Suprapubic skin (tissue), 4 donors: ENCODE results near the gene GARS1. TPM values are rescaled to one million over a fixed set of nuclear protein-coding genes. Genes with fewer than 3 reads are reported as not detected.

ENCODE experiments used
- DNase-seq, 2 donors: peaks; one replicate each; pipeline ENCODE4 v3.0.0-alpha.2; 2019; ENCODE audit warnings: low spot score in 2 of 2
- H3K27ac ChIP-seq: fragments of 200-600 bp; sonication (generic); one replicate; pipeline ENCODE4 v1.5.1; 2019
- H3K27me3 ChIP-seq: fragments of 200-600 bp; sonication (generic); one replicate; pipeline ENCODE4 v1.5.1; 2019
- H3K36me3 ChIP-seq: fragments of 200-600 bp; sonication (generic); one replicate; pipeline ENCODE4 v1.5.1; 2019
- H3K4me1 ChIP-seq: fragments of 200-600 bp; sonication (generic); one replicate; pipeline ENCODE4 v1.5.1; 2019
- H3K4me3 ChIP-seq: fragments of 200-600 bp; sonication (generic); one replicate; pipeline ENCODE4 v1.5.1; 2019; ENCODE audit warnings: mild to moderate bottlenecking
- H3K9me3 ChIP-seq: fragments of 200-600 bp; sonication (generic); one replicate; pipeline ENCODE4 v1.5.1; 2019
- EP300 ChIP-seq: sonication (generic); formaldehyde crosslinking; IDR thresholded peaks from one replicate; pipeline ENCODE4 v1.6.1; 2017; ENCODE audit warnings: antibody characterized with exemption
- POLR2A ChIP-seq, 2 donors: fragments of 450-650 bp; IDR thresholded peaks; one replicate each; pipeline ENCODE4 v1.6.1; 2017; ENCODE audit warnings: antibody characterized with exemption in 2 of 2, mild to moderate bottlenecking in 2 of 2, moderate library complexity in 2 of 2
- POLR2AphosphoS5 ChIP-seq, 3 donors: sonication (generic); formaldehyde crosslinking; IDR thresholded peaks; one replicate each; pipeline ENCODE4 v1.6.1; 2017; ENCODE audit warnings: antibody characterized with exemption in 3 of 3
- WGBS: methylation state at CpG from one replicate; pipeline ENCODE4 v1.1.5; 2018; 5-methylcytosine and 5-hydroxymethylcytosine counted together
- total RNA-seq, 4 donors: library from RNA; depleted of rRNA; stranded (reverse); fragments of >200 nt; gene quantifications; one replicate each; pipeline ENCODE4 v1.1.0, GENCODE V29; 2016
- TF ChIP-seq, protein P1 (sequence below), 2 donors: fragments of 200-600 bp in 1 of 2; fragments of 450-650 bp in 1 of 2; sonication (generic) in 1 of 2; IDR thresholded peaks; one replicate each; pipeline ENCODE4 v1.5.1; 2016 to 2019; ENCODE audit warnings: antibody characterized with exemption in 2 of 2, mild to moderate bottlenecking in 1 of 2, moderate library complexity in 1 of 2

GARS1 gene
- total RNA-seq, 4 donors from 2014 or later, result 72.5 to 116 (median 97.6) TPM

DNA sequence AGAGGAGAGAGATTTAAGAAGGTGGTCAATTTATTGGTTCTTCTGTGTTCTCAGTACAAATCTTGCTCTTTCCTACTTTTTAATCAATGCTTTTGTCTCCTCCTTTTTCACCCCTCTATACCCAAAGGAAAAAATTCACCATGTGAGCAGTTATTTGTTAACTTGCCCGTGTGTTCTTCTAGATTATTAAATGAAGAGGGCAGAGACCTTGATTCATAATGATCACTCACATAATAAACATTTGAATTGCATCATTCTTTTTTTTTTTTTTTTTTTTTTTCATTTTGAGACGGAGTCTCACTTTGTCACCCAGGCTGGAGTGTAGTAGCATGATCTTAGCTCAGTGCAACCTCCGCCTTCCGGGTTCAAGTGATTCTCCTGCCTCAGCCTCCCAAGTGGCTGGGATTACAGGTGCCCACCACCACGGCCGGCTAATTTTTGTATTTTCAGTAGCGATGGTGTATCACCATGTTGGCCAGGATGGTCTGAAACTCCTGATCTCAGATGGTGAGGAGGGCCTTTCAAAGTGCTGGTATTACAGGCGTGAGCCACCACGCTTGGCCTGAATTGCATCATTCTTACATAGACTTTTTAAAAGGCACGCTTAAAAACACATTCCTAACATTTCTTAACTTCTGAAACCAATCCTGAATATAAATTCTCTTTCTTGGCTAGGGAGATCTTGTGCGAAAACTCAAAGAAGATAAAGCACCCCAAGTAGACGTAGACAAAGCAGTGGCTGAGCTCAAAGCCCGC lies 3.6 kb downstream of the GARS1 start:
- no peaks in the 10 kb centered on the region for H3K27me3 ChIP-seq

DNA sequence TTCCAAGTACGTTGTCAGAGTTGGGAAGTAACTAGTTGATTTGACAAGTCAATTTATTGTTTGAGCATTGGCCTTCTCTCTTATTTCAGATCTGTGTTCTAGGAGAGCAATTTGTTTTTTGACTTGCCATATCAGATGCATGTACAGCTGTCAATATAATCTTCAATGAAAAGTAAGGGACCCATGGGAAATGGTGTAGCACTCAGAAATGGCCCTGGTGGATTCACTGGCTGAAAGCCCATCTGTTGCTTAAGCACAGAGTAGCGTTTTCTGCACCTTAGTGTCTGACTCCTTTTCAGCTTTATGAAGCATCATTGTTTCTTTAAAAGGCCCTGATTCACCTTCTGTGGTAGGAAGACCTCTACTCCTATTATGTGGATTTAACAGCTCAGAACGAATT lies 10.2 kb downstream of the GARS1 start:
- Histone ChIP-seq H3K27me3 (no peaks in the 10 kb centered on the region), H3K4me1 (no peaks in the 10 kb centered on the region), H3K27ac (no peak overlapping the region), H3K4me3 (no peak overlapping the region), H3K9me3 (no peaks in the 10 kb centered on the region), H3K36me3 (peaks cover 93% of the 10 kb centered on the region)
- no peak for DNase-seq
- TF ChIP-seq, protein P1, sequence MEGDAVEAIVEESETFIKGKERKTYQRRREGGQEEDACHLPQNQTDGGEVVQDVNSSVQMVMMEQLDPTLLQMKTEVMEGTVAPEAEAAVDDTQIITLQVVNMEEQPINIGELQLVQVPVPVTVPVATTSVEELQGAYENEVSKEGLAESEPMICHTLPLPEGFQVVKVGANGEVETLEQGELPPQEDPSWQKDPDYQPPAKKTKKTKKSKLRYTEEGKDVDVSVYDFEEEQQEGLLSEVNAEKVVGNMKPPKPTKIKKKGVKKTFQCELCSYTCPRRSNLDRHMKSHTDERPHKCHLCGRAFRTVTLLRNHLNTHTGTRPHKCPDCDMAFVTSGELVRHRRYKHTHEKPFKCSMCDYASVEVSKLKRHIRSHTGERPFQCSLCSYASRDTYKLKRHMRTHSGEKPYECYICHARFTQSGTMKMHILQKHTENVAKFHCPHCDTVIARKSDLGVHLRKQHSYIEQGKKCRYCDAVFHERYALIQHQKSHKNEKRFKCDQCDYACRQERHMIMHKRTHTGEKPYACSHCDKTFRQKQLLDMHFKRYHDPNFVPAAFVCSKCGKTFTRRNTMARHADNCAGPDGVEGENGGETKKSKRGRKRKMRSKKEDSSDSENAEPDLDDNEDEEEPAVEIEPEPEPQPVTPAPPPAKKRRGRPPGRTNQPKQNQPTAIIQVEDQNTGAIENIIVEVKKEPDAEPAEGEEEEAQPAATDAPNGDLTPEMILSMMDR (IDR thresholded peaks at IDR 0.05), result no peak
- WGBS, result 85% methylated on average over 3 of the region's 3 CpGs

More for the DNA sequence above, 3.6 kb downstream of the GARS1 start:
- no peak overlapping the region for H3K27ac ChIP-seq
- WGBS, result 87% methylated on average over 13 of the region's 13 CpGs
- TF ChIP-seq POLR2A (IDR thresholded peaks at IDR 0.05), result no peak
- TF ChIP-seq, protein P1 (IDR thresholded peaks at IDR 0.05), result no peak
- TF ChIP-seq POLR2AphosphoS5 (IDR thresholded peaks at IDR 0.05), result no peak
- TF ChIP-seq EP300, result no peak
- H3K36me3 ChIP-seq, result peaks cover 41% of the 10 kb centered on the region
- peaks cover 34% of the 10 kb centered on the region for H3K4me1 ChIP-seq
- no peaks in the 10 kb centered on the region for H3K9me3 ChIP-seq
- no peak overlapping the region for H3K4me3 ChIP-seq
- DNase-seq, result no peak

DNA sequence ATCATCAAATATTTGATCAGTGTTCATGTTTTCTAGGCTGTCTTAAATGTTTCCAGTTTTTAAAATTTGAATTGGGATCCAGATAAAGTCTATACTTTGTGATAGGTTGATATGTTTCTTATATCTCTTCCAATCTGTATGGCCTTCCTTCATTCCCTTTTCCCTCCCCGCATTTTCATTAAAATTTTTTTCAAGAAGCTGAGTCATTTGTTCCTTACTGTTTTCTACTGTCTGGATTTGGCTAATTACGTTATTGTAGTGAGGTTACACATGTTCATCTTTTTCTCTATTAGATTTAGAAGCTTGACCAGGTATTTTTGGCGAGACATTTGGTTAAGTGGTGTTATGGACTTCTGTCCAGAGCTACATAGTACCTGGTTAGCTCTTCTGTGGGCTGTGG lies 11.2 kb downstream of the GARS1 start:
- peaks cover 91% of the 10 kb centered on the region for H3K36me3 ChIP-seq
- TF ChIP-seq POLR2AphosphoS5 (IDR thresholded peaks at IDR 0.05), result no peak
- no peak for TF ChIP-seq POLR2A (IDR thresholded peaks at IDR 0.05)
- TF ChIP-seq EP300, result no peak
- TF ChIP-seq, protein P1 (IDR thresholded peaks at IDR 0.05), result no peak
- no peak for DNase-seq
- 93% methylated on average over 3 of the region's 3 CpGs for WGBS
- H3K4me3 ChIP-seq, result no peak overlapping the region
- H3K27me3 ChIP-seq, result no peaks in the 10 kb centered on the region
- H3K9me3 ChIP-seq, result no peaks in the 10 kb centered on the region
- no peaks in the 10 kb centered on the region for H3K4me1 ChIP-seq
- no peak overlapping the region for H3K27ac ChIP-seq

DNA sequence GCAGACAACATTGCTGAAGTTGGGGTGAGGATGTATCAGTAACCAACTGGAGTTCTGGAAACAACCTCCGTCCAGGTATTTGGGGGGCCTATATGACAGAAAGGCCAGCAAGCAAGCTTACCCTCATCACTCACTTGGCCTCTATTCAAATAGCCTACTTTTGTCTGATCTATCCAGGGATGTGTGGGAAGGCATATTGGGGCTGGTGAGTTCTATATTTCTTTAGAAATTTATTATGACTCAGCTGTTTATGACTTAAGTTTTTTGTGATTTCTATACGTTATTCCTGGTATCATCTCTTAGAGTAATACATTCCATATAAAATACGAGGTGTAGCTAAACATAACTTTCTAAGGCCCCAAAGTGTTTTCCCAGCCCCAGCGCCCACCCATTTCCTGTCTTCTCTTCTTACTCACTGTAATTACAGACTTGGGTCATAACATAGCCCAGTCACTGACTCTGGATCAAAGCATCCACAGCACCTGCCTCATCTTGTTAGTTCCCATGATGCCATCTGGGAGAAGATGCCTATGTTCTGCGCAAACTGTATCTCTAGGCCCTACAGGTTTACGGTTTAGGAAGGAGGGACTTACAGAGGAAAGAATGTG lies 18.1 kb downstream of the GARS1 start:
- DNase-seq, result no peak
- Histone ChIP-seq H3K4me3 (no peak overlapping the region), H3K36me3 (peaks cover 86% of the 10 kb centered on the region), H3K27me3 (no peaks in the 10 kb centered on the region), H3K4me1 (no peaks in the 10 kb centered on the region), H3K9me3 (no peaks in the 10 kb centered on the region), H3K27ac (no peak overlapping the region)
- WGBS, result 90% methylated on average over 6 of the region's 6 CpGs
- TF ChIP-seq, protein P1 (IDR thresholded peaks at IDR 0.05), result no peak
- TF ChIP-seq POLR2A (IDR thresholded peaks at IDR 0.05) (no peak), POLR2AphosphoS5 (IDR thresholded peaks at IDR 0.05) (no peak), EP300 (no peak)

DNA sequence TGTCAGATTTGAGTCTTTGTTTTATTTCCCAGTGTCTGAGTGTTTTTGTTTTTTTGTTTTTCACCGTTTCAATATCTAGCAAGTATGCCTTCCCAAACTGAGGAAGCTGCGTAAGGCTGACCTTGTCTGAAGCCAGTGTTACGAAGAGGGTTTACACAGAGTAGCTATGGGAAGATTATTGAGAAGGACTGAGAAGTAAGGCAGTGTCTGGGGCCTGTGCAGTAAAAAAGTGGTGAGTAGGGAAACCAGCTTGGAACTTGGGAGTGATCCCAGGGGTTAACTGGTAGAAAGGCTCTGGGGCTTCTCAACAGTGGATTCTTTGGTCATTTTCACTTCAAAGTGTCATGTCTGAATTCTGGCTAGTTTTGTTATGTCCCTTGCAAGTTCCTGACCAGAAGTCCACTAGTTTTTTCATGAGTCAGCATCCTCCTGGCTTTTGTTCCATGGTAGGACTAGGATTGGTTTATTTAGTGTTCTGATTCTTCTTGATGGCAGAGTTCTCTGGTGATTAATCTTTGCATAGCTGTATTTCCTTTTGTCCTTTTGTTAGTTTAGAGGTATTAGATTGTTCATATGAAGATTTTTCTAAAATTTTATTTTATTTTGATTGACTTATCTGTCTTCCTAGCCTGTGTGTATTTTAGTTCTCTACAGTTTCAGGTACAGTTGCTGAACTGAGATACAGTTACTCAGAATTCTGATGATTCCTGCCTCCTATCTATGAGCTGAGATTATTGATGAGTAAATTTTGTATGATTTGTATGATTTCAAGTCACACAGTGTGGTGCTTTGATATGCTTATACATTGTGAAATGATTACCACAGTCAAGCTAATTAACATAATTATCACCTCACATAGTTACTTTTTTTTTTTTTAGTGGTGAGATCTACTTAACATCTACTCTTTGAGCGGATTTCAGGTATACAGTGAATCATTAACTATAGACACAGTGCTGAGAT lies 19.0 kb downstream of the GARS1 start:
- WGBS, result 98% methylated on average over 4 of the region's 4 CpGs
- Histone ChIP-seq H3K36me3 (peaks cover 86% of the 10 kb centered on the region), H3K27me3 (no peaks in the 10 kb centered on the region), H3K4me1 (no peaks in the 10 kb centered on the region), H3K4me3 (no peak overlapping the region), H3K9me3 (no peaks in the 10 kb centered on the region), H3K27ac (no peak overlapping the region)
- TF ChIP-seq POLR2A (IDR thresholded peaks at IDR 0.05), result no peak
- DNase-seq, result no peak
